Measurements from ENCODE around the gene MTG2.

DNA sequence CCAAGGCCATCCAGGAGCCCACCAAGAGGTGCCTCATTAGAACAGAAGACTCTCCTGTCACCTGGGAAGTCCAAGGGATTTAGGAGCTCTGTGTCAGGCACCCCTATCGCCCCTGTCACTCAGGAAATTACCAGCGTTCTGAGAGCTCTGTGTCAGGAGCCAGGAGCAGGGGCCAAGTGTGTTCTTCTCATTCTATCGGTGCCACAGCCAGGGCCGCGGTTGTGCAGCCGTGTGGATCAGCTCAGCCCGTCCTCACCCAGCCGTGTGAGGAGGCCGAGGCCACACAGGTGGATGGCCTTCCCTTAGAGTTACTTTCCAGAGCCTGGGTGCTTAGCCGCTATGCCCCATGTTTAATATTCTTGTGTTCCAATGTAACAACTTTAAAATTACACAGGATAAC lies 9.8 kb downstream of the MTG2 start:
- TF ChIP-seq CTCF (IDR thresholded peaks at IDR 0.05; ENCODE audit: insufficient read depth, low read depth, low read length) = no peak
- TF ChIP-seq EZH2 (IDR thresholded peaks at IDR 0.05; ENCODE audit: insufficient read depth, low read length) = no peak

Data from astrocyte (in vitro differentiated cells and primary cell).